Measurements from ENCODE around the gene IL23R. TPM values are rescaled to one million over a fixed set of nuclear protein-coding genes. Genes with fewer than 3 reads are reported as not detected.

The IL23R gene
- polyA plus RNA-seq, 1 of the 3 experiments (the other 2 are of a cell fraction) = not detected

DNA sequence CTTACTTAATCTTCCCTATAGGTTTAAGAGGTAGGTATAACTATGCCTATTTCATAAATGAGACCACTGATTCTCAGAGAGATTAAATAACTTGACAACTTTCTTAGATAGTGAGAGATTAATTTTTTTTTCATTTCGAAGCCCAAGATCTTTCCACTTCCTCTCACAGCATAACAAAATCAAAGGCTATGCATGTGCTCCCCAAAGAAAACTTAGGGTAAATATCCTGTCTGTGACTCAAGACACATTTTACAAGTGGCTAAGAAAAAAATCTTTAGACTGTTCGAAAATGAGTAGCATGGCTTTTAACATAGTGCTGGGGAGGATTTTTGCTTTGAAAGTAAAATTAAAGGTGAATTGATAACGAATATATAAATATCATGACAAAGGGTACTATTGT lies 23.3 kb upstream of the IL23R start:
- Histone ChIP-seq H3K36me3 (replicated peaks in 1 of 2; ENCODE audit: control insufficient read depth in 1 of 2, insufficient read depth in 2 of 2, low read length in 1 of 2) (no peaks in the 10 kb centered on the region), H3K9me3 (no peaks in the 10 kb centered on the region), H3K27ac (ENCODE audit: low read depth in 2 of 2, low read length in 1 of 2) (no peak overlapping the region), H3K9me2 (no peaks in the 10 kb centered on the region), H3K27me3 (ENCODE audit: insufficient read depth) (no peaks in the 10 kb centered on the region), H3F3A (replicated peaks; ENCODE audit: insufficient read depth) (no peaks in the 10 kb centered on the region), H3K79me2 (ENCODE audit: insufficient read depth) (no peaks in the 10 kb centered on the region), H2AFZ (ENCODE audit: low read depth) (no peak overlapping the region), H3K4me3 (ENCODE audit: low read depth in 2 of 2, low read length in 1 of 2) (no peak overlapping the region), H3K4me1 (ENCODE audit: control insufficient read depth in 1 of 2, insufficient read depth in 2 of 2, low read depth in 1 of 2, low read length in 1 of 2) (no peaks in the 10 kb centered on the region), H3K9ac (no peak overlapping the region), H3K4me2 (no peak overlapping the region), H4K20me1 (ENCODE audit: insufficient read depth) (no peaks in the 10 kb centered on the region)
- POLR2A ChIA-PET = no interaction called here
- no peak for DNase-seq
- 54% methylated on average over 3 of the region's 3 CpGs for WGBS (ENCODE audit: low lambda C conversion rate)
- CTCF ChIA-PET = no interaction called here
- TF ChIP-seq SIN3A (IDR thresholded peaks at IDR 0.05; ENCODE audit: borderline replicate concordance, low read depth, low read length) (no peak), TCF12 (IDR thresholded peaks at IDR 0.05) (no peak), MEF2A (IDR thresholded peaks at IDR 0.05; ENCODE audit: borderline replicate concordance, low read depth) (no peak), PBX3 (IDR thresholded peaks at IDR 0.05) (no peak), RAD21 (IDR thresholded peaks at IDR 0.05; ENCODE audit: low read length) (no peak), FOXM1 (IDR thresholded peaks at IDR 0.05; ENCODE audit: low read depth) (no peak), FOXJ3 (CRISPR knock-in tag; IDR thresholded peaks at IDR 0.05) (no peak), GATA2 (CRISPR knock-in tag; IDR thresholded peaks at IDR 0.05) (no peak), USF1 (IDR thresholded peaks at IDR 0.05; ENCODE audit: borderline replicate concordance, low read depth) (no peak), POLR2AphosphoS5 (IDR thresholded peaks at IDR 0.05; ENCODE audit: low read depth, low read length) (no peak), FOSL2 (IDR thresholded peaks at IDR 0.05; ENCODE audit: borderline replicate concordance, low read depth) (no peak), RXRA (IDR thresholded peaks at IDR 0.05; ENCODE audit: borderline replicate concordance, low read depth) (no peak), TEAD4 (IDR thresholded peaks at IDR 0.05; ENCODE audit: borderline replicate concordance, insufficient read depth) (no peak)
- TF ChIP-seq, protein P1, sequence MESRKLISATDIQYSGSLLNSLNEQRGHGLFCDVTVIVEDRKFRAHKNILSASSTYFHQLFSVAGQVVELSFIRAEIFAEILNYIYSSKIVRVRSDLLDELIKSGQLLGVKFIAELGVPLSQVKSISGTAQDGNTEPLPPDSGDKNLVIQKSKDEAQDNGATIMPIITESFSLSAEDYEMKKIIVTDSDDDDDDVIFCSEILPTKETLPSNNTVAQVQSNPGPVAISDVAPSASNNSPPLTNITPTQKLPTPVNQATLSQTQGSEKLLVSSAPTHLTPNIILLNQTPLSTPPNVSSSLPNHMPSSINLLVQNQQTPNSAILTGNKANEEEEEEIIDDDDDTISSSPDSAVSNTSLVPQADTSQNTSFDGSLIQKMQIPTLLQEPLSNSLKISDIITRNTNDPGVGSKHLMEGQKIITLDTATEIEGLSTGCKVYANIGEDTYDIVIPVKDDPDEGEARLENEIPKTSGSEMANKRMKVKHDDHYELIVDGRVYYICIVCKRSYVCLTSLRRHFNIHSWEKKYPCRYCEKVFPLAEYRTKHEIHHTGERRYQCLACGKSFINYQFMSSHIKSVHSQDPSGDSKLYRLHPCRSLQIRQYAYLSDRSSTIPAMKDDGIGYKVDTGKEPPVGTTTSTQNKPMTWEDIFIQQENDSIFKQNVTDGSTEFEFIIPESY (IDR thresholded peaks at IDR 0.05; ENCODE audit: borderline replicate concordance, low read depth) = no peak
- TF ChIP-seq, protein P2, sequence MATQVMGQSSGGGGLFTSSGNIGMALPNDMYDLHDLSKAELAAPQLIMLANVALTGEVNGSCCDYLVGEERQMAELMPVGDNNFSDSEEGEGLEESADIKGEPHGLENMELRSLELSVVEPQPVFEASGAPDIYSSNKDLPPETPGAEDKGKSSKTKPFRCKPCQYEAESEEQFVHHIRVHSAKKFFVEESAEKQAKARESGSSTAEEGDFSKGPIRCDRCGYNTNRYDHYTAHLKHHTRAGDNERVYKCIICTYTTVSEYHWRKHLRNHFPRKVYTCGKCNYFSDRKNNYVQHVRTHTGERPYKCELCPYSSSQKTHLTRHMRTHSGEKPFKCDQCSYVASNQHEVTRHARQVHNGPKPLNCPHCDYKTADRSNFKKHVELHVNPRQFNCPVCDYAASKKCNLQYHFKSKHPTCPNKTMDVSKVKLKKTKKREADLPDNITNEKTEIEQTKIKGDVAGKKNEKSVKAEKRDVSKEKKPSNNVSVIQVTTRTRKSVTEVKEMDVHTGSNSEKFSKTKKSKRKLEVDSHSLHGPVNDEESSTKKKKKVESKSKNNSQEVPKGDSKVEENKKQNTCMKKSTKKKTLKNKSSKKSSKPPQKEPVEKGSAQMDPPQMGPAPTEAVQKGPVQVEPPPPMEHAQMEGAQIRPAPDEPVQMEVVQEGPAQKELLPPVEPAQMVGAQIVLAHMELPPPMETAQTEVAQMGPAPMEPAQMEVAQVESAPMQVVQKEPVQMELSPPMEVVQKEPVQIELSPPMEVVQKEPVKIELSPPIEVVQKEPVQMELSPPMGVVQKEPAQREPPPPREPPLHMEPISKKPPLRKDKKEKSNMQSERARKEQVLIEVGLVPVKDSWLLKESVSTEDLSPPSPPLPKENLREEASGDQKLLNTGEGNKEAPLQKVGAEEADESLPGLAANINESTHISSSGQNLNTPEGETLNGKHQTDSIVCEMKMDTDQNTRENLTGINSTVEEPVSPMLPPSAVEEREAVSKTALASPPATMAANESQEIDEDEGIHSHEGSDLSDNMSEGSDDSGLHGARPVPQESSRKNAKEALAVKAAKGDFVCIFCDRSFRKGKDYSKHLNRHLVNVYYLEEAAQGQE (IDR thresholded peaks at IDR 0.05; ENCODE audit: low read depth, low read length) = no peak

All from SK-N-SH (cell line).